HG02943 (cell line): Measurements from ENCODE around the gene CTNNA2.

ENCODE experiments used
- ATAC-seq: cut with Tn5 transposase; IDR thresholded peaks from one replicate; pipeline ENCODE4 v1.9.1; 2021; ENCODE audit warnings: mild to moderate bottlenecking, low read depth, moderate library complexity; ENCODE audit not compliant: unreplicated experiment

CTNNA2 gene

DNA sequence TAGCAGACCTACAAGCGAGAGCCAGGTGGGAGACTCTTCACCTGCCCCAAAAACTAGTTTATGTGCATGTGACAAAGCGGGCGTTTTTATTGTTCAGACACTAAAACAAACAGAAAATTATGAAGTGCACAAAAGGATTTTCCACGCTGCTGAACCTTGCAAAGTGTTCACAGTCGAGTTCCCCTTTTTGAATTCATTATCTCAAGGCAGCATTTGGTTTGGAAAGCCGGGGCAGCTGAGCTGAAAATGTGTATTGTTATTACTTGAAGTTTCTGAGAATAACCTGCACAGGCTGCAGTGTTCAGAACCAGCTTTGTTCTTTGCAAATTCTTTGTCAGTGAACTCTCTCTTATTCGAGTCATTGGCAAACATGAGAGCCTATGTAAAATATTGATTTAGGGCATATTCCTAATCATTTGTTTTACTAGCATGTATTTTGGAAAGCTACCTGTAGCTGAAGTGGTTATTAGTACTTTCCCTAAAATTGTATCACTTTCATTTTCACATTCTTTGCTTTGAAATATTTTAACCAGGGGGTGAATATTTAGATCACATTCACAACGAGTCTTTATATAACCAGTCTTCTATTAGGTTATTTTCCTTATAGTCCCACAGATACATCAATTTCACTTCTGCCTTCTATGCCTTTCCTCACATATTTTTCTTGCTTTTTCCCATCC is 732.2 kb downstream of the CTNNA2 start:
- no peak for ATAC-seq

GRCh38 chr2:80246534-80246933 is 733.7 kb downstream of the CTNNA2 start:
- no peak for ATAC-seq

DNA sequence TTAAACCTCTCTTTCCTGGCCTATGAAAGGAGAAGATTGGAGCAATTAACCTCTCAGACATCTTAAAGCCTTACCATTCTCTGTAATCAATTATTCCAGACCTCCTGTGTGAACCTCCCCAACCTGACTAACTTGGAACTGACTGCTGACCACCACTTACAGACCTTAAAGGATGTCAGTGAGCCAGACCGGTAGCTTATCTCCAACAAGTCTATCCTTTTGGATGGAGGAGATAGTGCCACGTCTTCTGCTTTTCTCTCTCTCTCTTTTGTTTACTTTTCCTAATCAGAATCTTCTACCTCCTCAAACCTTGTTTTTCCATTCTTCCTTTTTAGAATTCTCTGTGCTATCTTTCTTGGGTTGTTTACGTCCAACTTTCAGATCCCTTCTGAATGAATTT is 734.5 kb downstream of the CTNNA2 start:
- no peak for ATAC-seq

DNA sequence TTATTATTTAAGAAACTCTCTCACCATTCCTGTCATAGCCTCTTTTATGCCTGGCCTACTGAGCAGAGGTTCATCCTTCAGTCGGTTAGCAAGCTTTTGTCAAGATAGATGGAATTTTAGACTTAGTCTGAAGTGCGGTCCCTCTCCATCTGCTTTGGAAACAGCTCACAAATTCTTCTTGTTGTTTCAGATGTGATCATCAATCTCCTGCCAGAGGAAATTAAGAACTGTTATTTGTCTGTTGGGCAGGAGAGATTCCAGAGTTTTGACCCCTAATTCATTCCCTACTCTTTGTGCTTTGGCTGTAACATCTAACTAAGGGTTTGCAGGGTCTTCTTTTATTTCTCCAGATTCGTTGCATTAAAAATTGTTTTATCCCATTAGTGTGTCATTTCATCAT is 735.3 kb downstream of the CTNNA2 start:
- ATAC-seq = no peak

GRCh38 chr2:80252294-80252986 is 739.6 kb downstream of the CTNNA2 start:
- ATAC-seq = no peak

GRCh38 chr2:80255918-80256781 is 743.3 kb downstream of the CTNNA2 start:
- ATAC-seq = no peak

- ATAC-seq = no peak
Observed at GRCh38 chr2:80256782-80257167, 743.9 kb downstream of the CTNNA2 start.

DNA sequence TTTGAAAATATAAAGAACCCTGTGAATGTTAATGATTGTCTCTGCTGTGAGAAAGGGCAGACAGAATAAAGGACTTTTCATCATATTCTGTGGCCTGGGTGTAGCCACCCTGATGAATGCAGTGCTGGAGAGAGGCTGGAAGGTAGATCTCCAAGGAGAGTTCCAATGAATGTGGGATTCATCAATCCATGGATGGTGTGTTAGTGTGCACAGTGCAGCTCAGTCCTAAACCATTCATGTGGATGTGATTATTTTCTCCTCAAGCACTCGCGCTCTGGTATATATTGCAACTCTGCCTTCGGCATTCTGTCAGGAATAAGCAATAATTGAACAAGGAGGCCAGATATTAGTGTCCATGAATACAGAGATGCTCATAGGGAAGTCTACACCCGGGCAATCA is 744.6 kb downstream of the CTNNA2 start:
- no peak for ATAC-seq

GRCh38 chr2:80258341-80258740 is 745.5 kb downstream of the CTNNA2 start:
- ATAC-seq = no peak

- ATAC-seq = no peak
Observed at GRCh38 chr2:80258793-80259192, 745.9 kb downstream of the CTNNA2 start.

DNA sequence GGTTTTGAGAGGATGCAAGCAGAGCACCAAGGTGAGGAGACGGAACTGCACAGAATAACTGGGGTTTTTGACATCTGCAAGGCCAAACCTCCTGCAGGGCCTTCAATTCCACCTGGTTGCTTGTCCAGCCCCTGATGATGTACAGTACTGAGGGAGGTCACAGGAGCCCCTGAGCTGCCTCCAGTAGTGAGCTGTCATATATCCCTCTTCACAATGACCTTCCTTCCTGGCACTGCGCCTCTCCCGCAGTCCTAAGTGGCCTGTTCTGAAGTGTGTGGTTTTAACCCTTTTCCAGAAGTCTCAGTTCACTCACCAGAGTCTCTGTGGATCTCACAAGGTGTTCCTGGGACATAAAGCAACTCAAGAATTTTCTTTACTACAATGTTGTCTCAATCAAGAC is 746.4 kb downstream of the CTNNA2 start:
- no peak for ATAC-seq

- no peak for ATAC-seq
Observed at GRCh38 chr2:80266231-80266630, 753.4 kb downstream of the CTNNA2 start.

DNA sequence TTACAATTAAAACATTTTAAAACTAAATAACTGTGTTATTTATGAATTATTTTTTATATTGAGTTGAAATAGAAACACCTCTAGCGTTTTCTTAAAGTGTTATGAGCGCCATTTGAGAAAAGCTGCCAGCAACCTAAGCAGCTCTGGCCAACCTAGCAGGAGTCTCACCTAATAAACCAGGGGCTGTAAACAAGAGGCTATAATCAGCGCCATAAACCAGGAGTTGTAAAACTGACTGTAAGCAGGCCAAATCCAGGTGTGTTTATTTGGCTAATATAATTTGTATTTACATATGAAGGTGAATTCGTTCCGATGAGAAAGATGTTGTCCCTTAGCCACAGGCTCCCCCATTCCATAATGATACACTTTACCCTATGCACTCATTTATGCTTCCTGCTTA is 757.0 kb downstream of the CTNNA2 start:
- no peak for ATAC-seq

DNA sequence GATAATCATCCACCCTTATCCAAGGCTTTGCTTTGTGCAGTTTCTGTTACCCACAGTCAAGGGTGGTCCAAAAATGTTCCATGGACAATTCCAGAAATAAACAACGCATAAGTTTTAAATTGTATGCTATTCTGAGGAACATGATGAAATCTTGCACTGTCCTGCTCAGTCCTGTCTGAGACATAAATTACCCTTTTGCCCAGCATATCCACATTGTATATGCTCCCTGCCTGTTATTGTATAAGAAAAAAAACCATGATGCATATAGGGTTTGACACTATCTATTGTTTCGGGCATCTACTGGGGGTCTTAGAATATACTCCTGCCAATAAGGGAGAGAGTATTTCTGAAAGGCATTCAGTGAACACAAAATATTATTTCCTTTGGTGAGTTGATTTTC is 767.7 kb downstream of the CTNNA2 start:
- no peak for ATAC-seq

GRCh38 chr2:80281049-80281448 is 768.2 kb downstream of the CTNNA2 start:
- no peak for ATAC-seq

GRCh38 chr2:80288576-80288975 is 775.7 kb downstream of the CTNNA2 start:
- ATAC-seq = no peak

GRCh38 chr2:80291656-80292055 is 778.8 kb downstream of the CTNNA2 start:
- no peak for ATAC-seq

- ATAC-seq = no peak
Observed at GRCh38 chr2:80292474-80292873, 779.6 kb downstream of the CTNNA2 start.

DNA sequence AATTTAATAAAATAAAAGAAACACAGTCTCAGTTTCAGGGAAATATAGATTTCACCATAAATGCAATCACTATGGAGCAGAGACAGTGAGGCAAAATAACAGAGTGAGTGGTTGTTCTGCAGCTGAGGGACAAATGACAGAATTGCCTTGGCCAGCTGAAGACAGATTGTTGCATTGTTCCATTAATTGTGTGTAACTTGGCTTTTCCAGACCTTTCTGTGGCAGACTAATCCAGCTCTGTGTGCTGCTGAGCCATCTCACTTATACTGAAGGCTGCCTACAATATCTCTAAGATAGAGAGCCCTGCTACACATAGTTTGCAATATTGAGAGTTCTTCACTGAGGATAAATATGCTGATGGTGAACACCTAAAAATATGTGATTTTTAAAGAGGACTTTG is 780.2 kb downstream of the CTNNA2 start:
- ATAC-seq = no peak

- no peak for ATAC-seq
Observed at GRCh38 chr2:80298954-80299353, 786.1 kb downstream of the CTNNA2 start.

GRCh38 chr2:80299661-80300060 is 786.8 kb downstream of the CTNNA2 start:
- no peak for ATAC-seq
